Effector memory CD4-positive, alpha-beta T cell (primary cell): ENCODE results near the gene ENOX1.

ENCODE experiments used
- DNase-seq, 3 donors: peaks; one replicate each; pipeline ENCODE4 v3.0.0-alpha.2; 2020
- H3K27ac ChIP-seq: 2 replicates; pipeline ENCODE4 v1.7.0; 2013; ENCODE audit warnings: mild to moderate bottlenecking, low read length, moderate library complexity; ENCODE audit not compliant: insufficient read depth, poor library complexity, severe bottlenecking
- H3K27me3 ChIP-seq: replicated peaks from 2 replicates; pipeline ENCODE4 v1.7.0; 2013; ENCODE audit warnings: mild to moderate bottlenecking, low read length; ENCODE audit not compliant: insufficient read depth, control insufficient read depth, poor library complexity, severe bottlenecking
- H3K36me3 ChIP-seq: 2 replicates; pipeline ENCODE4 v1.7.0; 2013; ENCODE audit warnings: mild to moderate bottlenecking, low read length, moderate library complexity; ENCODE audit not compliant: control insufficient read depth, insufficient read depth
- H3K4me1 ChIP-seq: 2 replicates; pipeline ENCODE4 v1.7.0; 2013; ENCODE audit warnings: low read length, mild to moderate bottlenecking; ENCODE audit not compliant: control insufficient read depth, insufficient read depth, poor library complexity, severe bottlenecking
- H3K4me3 ChIP-seq: 2 replicates; pipeline ENCODE4 v1.7.0; 2013; ENCODE audit warnings: low read length, low read depth, mild to moderate bottlenecking; ENCODE audit not compliant: insufficient read depth, poor library complexity, severe bottlenecking
- H3K9me3 ChIP-seq: 2 replicates; pipeline ENCODE4 v1.7.0; 2013; ENCODE audit warnings: mild to moderate bottlenecking, low read length, moderate library complexity; ENCODE audit not compliant: control insufficient read depth

ENOX1 gene

GRCh38 chr13:43405457-43405856 lies 381.3 kb downstream of the ENOX1 start:
- no peak overlapping the region for H3K27ac ChIP-seq
- no peaks in the 10 kb centered on the region for H3K36me3 ChIP-seq
- H3K27me3 ChIP-seq = no peaks in the 10 kb centered on the region
- H3K4me3 ChIP-seq = no peak overlapping the region
- DNase-seq = no peak
- no peaks in the 10 kb centered on the region for H3K4me1 ChIP-seq
- H3K9me3 ChIP-seq = no peaks in the 10 kb centered on the region

- no peak overlapping the region for H3K27ac ChIP-seq
- no peak overlapping the region for H3K4me3 ChIP-seq
- H3K9me3 ChIP-seq = no peaks in the 10 kb centered on the region
- DNase-seq = no peak
- no peaks in the 10 kb centered on the region for H3K27me3 ChIP-seq
- H3K4me1 ChIP-seq = no peaks in the 10 kb centered on the region
- H3K36me3 ChIP-seq = no peaks in the 10 kb centered on the region
Observed at GRCh38 chr13:43402380-43402779, 384.4 kb downstream of the ENOX1 start.

GRCh38 chr13:43401361-43401760 lies 385.4 kb downstream of the ENOX1 start:
- no peak overlapping the region for H3K4me3 ChIP-seq
- H3K27me3 ChIP-seq = no peaks in the 10 kb centered on the region
- H3K27ac ChIP-seq = no peak overlapping the region
- H3K4me1 ChIP-seq = no peaks in the 10 kb centered on the region
- H3K36me3 ChIP-seq = no peaks in the 10 kb centered on the region
- no peak for DNase-seq
- no peaks in the 10 kb centered on the region for H3K9me3 ChIP-seq

- no peak for DNase-seq
- H3K27ac ChIP-seq = no peak overlapping the region
Observed at GRCh38 chr13:43397111-43397510, 389.7 kb downstream of the ENOX1 start.

GRCh38 chr13:43391036-43391435 lies 395.7 kb downstream of the ENOX1 start:
- Histone ChIP-seq H3K9me3 (no peaks in the 10 kb centered on the region), H3K27ac (no peak overlapping the region), H3K4me3 (no peak overlapping the region)

More at GRCh38 chr13:43397111-43397510, 389.7 kb downstream of the ENOX1 start:
- H3K9me3 ChIP-seq = no peaks in the 10 kb centered on the region
- H3K4me1 ChIP-seq = no peaks in the 10 kb centered on the region
- no peaks in the 10 kb centered on the region for H3K36me3 ChIP-seq
- H3K27me3 ChIP-seq = no peaks in the 10 kb centered on the region
- no peak overlapping the region for H3K4me3 ChIP-seq

GRCh38 chr13:43390619-43391018 lies 396.2 kb downstream of the ENOX1 start:
- Histone ChIP-seq H3K9me3 (no peaks in the 10 kb centered on the region), H3K4me3 (no peak overlapping the region), H3K4me1 (no peaks in the 10 kb centered on the region), H3K27me3 (no peaks in the 10 kb centered on the region), H3K36me3 (no peaks in the 10 kb centered on the region), H3K27ac (no peak overlapping the region)
- DNase-seq = no peak

More at GRCh38 chr13:43391036-43391435, 395.7 kb downstream of the ENOX1 start:
- Histone ChIP-seq H3K27me3 (no peaks in the 10 kb centered on the region), H3K36me3 (no peaks in the 10 kb centered on the region), H3K4me1 (no peaks in the 10 kb centered on the region)
- DNase-seq = no peak

GRCh38 chr13:43389983-43390382 lies 396.8 kb downstream of the ENOX1 start:
- H3K4me3 ChIP-seq = no peak overlapping the region
- no peaks in the 10 kb centered on the region for H3K4me1 ChIP-seq
- no peaks in the 10 kb centered on the region for H3K9me3 ChIP-seq
- no peaks in the 10 kb centered on the region for H3K36me3 ChIP-seq
- DNase-seq = no peak
- H3K27ac ChIP-seq = no peak overlapping the region
- H3K27me3 ChIP-seq = no peaks in the 10 kb centered on the region

GRCh38 chr13:43389573-43389972 lies 397.2 kb downstream of the ENOX1 start:
- no peaks in the 10 kb centered on the region for H3K36me3 ChIP-seq
- no peak overlapping the region for H3K27ac ChIP-seq
- no peaks in the 10 kb centered on the region for H3K27me3 ChIP-seq
- no peaks in the 10 kb centered on the region for H3K9me3 ChIP-seq
- no peaks in the 10 kb centered on the region for H3K4me1 ChIP-seq
- DNase-seq = no peak
- no peak overlapping the region for H3K4me3 ChIP-seq

- Histone ChIP-seq H3K4me1 (no peaks in the 10 kb centered on the region), H3K27me3 (no peaks in the 10 kb centered on the region), H3K27ac (no peak overlapping the region), H3K9me3 (no peaks in the 10 kb centered on the region), H3K4me3 (no peak overlapping the region), H3K36me3 (no peaks in the 10 kb centered on the region)
- DNase-seq = no peak
Observed at GRCh38 chr13:43388282-43389034, 398.3 kb downstream of the ENOX1 start.

- no peak overlapping the region for H3K4me3 ChIP-seq
- DNase-seq = no peak
- H3K27me3 ChIP-seq = no peaks in the 10 kb centered on the region
- no peaks in the 10 kb centered on the region for H3K9me3 ChIP-seq
- no peaks in the 10 kb centered on the region for H3K4me1 ChIP-seq
- H3K27ac ChIP-seq = no peak overlapping the region
- H3K36me3 ChIP-seq = no peaks in the 10 kb centered on the region
Observed at GRCh38 chr13:43387880-43388279, 398.9 kb downstream of the ENOX1 start.
